Testis (tissue), 2 donors: ENCODE measurements around the gene PIH1D1.

Experiments used
- CTCF ChIP-seq, 3 experiments: fragments of 450-650 bp in 2 of 3; fragments of 200-600 bp in 1 of 3; sonication (generic) in 1 of 3; IDR thresholded peaks; one replicate each; pipeline ENCODE4 v1.5.1; 2016 to 2019; ENCODE audit warnings: antibody characterized with exemption in 3 of 3, mild to moderate bottlenecking in 2 of 3, moderate library complexity in 1 of 3
- POLR2A ChIP-seq: fragments of 450-650 bp; IDR thresholded peaks from one replicate; pipeline ENCODE4 v1.6.1; 2017; ENCODE audit warnings: antibody characterized with exemption, mild to moderate bottlenecking, moderate library complexity

GRCh38 chr19:49497789-49498103, 46.1 kb upstream of the PIH1D1 start:
- TF ChIP-seq CTCF (IDR thresholded peaks at IDR 0.05) = no peak
- TF ChIP-seq POLR2A = no peak
